Muscle of leg (tissue), 11 donors: Measurements from ENCODE around the gene OR52L1. TPM values are rescaled to one million over a fixed set of nuclear protein-coding genes. Genes with fewer than 3 reads are reported as not detected.

Experiments used
- DNase-seq: peaks from one replicate; pipeline ENCODE4 v3.0.0; 2013
- H3K27ac ChIP-seq: one replicate; pipeline ENCODE4 v1.5.1; 2013; ENCODE audit warnings: mild to moderate bottlenecking, low read length, control low read depth
- H3K27me3 ChIP-seq: one replicate; pipeline ENCODE4 v1.6.1; 2013; ENCODE audit warnings: low read length; ENCODE audit not compliant: control insufficient read depth, insufficient read depth
- H3K36me3 ChIP-seq: one replicate; pipeline ENCODE4 v1.6.1; 2013; ENCODE audit warnings: low read length; ENCODE audit not compliant: control insufficient read depth, insufficient read depth
- H3K4me1 ChIP-seq: one replicate; pipeline ENCODE4 v1.6.1; 2013; ENCODE audit warnings: low read length; ENCODE audit not compliant: control insufficient read depth, insufficient read depth
- H3K4me3 ChIP-seq: one replicate; pipeline ENCODE4 v1.5.1; 2013; ENCODE audit warnings: low read length, control low read depth
- H3K9me3 ChIP-seq: replicated peaks from 2 replicates; pipeline ENCODE4 v1.6.1; 2013; ENCODE audit warnings: low read depth, low read length; ENCODE audit not compliant: control insufficient read depth
- WGBS: methylation state at CpG from one replicate; pipeline ENCODE4 v1.1.5; 2013; ENCODE audit warnings: missing lambda C conversion rate; ENCODE audit not compliant: insufficient coverage; 5-methylcytosine and 5-hydroxymethylcytosine counted together
- polyA plus RNA-seq, 8 donors: library from polyadenylated mRNA; unstranded; fragments of 120-200 nt; gene quantifications; one replicate each; pipeline versions ENCODE4 v1.2.1 to v1.2.3, GENCODE V29; 2013; ENCODE audit warnings: inconsistent platforms in 1 of 8, low replicate concordance in 1 of 8; ENCODE audit not compliant: insufficient read length in 8 of 8, insufficient read depth in 1 of 8
- total RNA-seq: library from RNA; stranded (reverse); fragments of 120-200 nt; gene quantifications from one replicate; pipeline ENCODE4 v1.2.4, GENCODE V29; 2013

Gene OR52L1
- total and polyA plus RNA-seq, 9 donors = not detected

GRCh38 chr11:5955586-5955985, 31.2 kb downstream of the OR52L1 start:
- DNase-seq = no peak
- no peaks in the 10 kb centered on the region for H3K36me3 ChIP-seq
- H3K4me1 ChIP-seq = no peaks in the 10 kb centered on the region
- H3K27me3 ChIP-seq = no peaks in the 10 kb centered on the region
- no peaks in the 10 kb centered on the region for H3K9me3 ChIP-seq
- no peak overlapping the region for H3K27ac ChIP-seq
- WGBS = no CpG with 5 or more reads among the region's 3 CpGs
- H3K4me3 ChIP-seq = no peak overlapping the region

GRCh38 chr11:5941951-5942350, 44.8 kb downstream of the OR52L1 start, which contains the start of gene OR56A3:
Gene OR56A3 (plus strand): TSS chr11:5942251. CDS start chr11:5947347, 5,096 bp downstream.
- Histone ChIP-seq H3K4me1 (no peaks in the 10 kb centered on the region), H3K27ac (no peak within 1 kb of the TSS), H3K4me3 (no peak within 1 kb of the TSS), H3K36me3 (no peaks in the 10 kb centered on the region), H3K9me3 (peaks cover 15% of the 10 kb centered on the region), H3K27me3 (no peaks in the 10 kb centered on the region)
- WGBS = no CpG with 5 or more reads among the region's 3 CpGs
- no peak for DNase-seq

GRCh38 chr11:5940748-5941147, 46.0 kb downstream of the OR52L1 start:
- Histone ChIP-seq H3K27ac (no peak overlapping the region), H3K4me1 (no peaks in the 10 kb centered on the region), H3K9me3 (peaks cover 19% of the 10 kb centered on the region), H3K36me3 (no peaks in the 10 kb centered on the region), H3K4me3 (no peak overlapping the region), H3K27me3 (no peaks in the 10 kb centered on the region)
- no CpG with 5 or more reads among the region's 2 CpGs for WGBS
- no peak for DNase-seq

- DNase-seq = no peak
- no peak overlapping the region for H3K27ac ChIP-seq
- H3K9me3 ChIP-seq = peaks cover 26% of the 10 kb centered on the region
- no peak overlapping the region for H3K4me3 ChIP-seq
- H3K4me1 ChIP-seq = no peaks in the 10 kb centered on the region
- no peaks in the 10 kb centered on the region for H3K36me3 ChIP-seq
- H3K27me3 ChIP-seq = no peaks in the 10 kb centered on the region
- WGBS = 76% methylated on average over 21 of the region's 21 CpGs
Measured at GRCh38 chr11:5938603-5938965, 48.2 kb downstream of the OR52L1 start.

GRCh38 chr11:5937868-5938602, 48.8 kb downstream of the OR52L1 start:
- Histone ChIP-seq H3K4me1 (no peaks in the 10 kb centered on the region), H3K27ac (no peak overlapping the region), H3K27me3 (no peaks in the 10 kb centered on the region), H3K9me3 (peaks cover 30% of the 10 kb centered on the region), H3K36me3 (no peaks in the 10 kb centered on the region), H3K4me3 (no peak overlapping the region)
- 84% methylated on average over 31 of the region's 39 CpGs for WGBS
- DNase-seq = no peak

Other genes starting within 250 kb of the OR52L1 start
- gene OR52N4, start 232.7 kb downstream of the OR52L1 start, total RNA-seq = not detected
- under 1 TPM in 4 of 8 donors, not detected in 4; 0.12 to 0.24 (median 0.18) TPM for gene OR52N4, start 232.7 kb downstream of the OR52L1 start, polyA plus RNA-seq
- not detected for gene OR52N5, start 203.6 kb downstream of the OR52L1 start, total RNA-seq
- gene OR52N5, start 203.6 kb downstream of the OR52L1 start, polyA plus RNA-seq = not detected
- gene OR52N1, start 195.7 kb downstream of the OR52L1 start, total RNA-seq = not detected
- gene OR52N1, start 195.7 kb downstream of the OR52L1 start, polyA plus RNA-seq = not detected
- gene OR52N2, start 178.1 kb downstream of the OR52L1 start, total RNA-seq = not detected
- gene OR52N2, start 178.1 kb downstream of the OR52L1 start, polyA plus RNA-seq = not detected
- not detected for gene OR52E6, start 145.1 kb downstream of the OR52L1 start, total RNA-seq
- not detected for gene OR52E6, start 145.1 kb downstream of the OR52L1 start, polyA plus RNA-seq
- not detected for gene OR52E8, start 129.3 kb downstream of the OR52L1 start, total RNA-seq
- not detected for gene OR52E8, start 129.3 kb downstream of the OR52L1 start, polyA plus RNA-seq
- gene OR52E4, start 106.4 kb downstream of the OR52L1 start, total RNA-seq = not detected
- not detected for gene OR52E4, start 106.4 kb downstream of the OR52L1 start, polyA plus RNA-seq
- gene OR52E5, start 93.8 kb downstream of the OR52L1 start, total RNA-seq = not detected
- gene OR52E5, start 93.8 kb downstream of the OR52L1 start, polyA plus RNA-seq = not detected
- gene OR56A3, start 44.7 kb downstream of the OR52L1 start, total RNA-seq = not detected
- gene OR56A3, start 44.7 kb downstream of the OR52L1 start, polyA plus RNA-seq = not detected
- not detected for gene OR56A5, start 18.5 kb downstream of the OR52L1 start, total RNA-seq
- gene OR56A5, start 18.5 kb downstream of the OR52L1 start, polyA plus RNA-seq = under 1 TPM in 1 of 8 donors, not detected in 7; 0.39 TPM
- under 0.01 TPM for gene OR56A4, start 20.0 kb upstream of the OR52L1 start, total RNA-seq
- gene OR56A4, start 20.0 kb upstream of the OR52L1 start, polyA plus RNA-seq = under 1 TPM in 2 of 8 donors, not detected in 6; 0.06 to 0.07 TPM
- gene OR56A1, start 43.8 kb upstream of the OR52L1 start, total RNA-seq = not detected
- under 1 TPM in 1 of 8 donors, not detected in 7; 0.06 TPM for gene OR56A1, start 43.8 kb upstream of the OR52L1 start, polyA plus RNA-seq
- gene OR56B4, start 120.7 kb upstream of the OR52L1 start, total RNA-seq = not detected
- under 1 TPM in 1 of 8 donors, not detected in 7; 0.15 TPM for gene OR56B4, start 120.7 kb upstream of the OR52L1 start, polyA plus RNA-seq
- gene OR52B2, start 183.3 kb upstream of the OR52L1 start, total RNA-seq = 0.09 TPM
- not detected for gene OR52B2, start 183.3 kb upstream of the OR52L1 start, polyA plus RNA-seq
- gene OR52W1, start 212.2 kb upstream of the OR52L1 start, total RNA-seq = not detected
- under 1 TPM in 1 of 8 donors, not detected in 7; 0.19 TPM for gene OR52W1, start 212.2 kb upstream of the OR52L1 start, polyA plus RNA-seq
- gene C11orf42, start 218.6 kb upstream of the OR52L1 start, total RNA-seq = not detected
- under 1 TPM; 0.14 to 0.68 (median 0.24) TPM for gene C11orf42, start 218.6 kb upstream of the OR52L1 start, polyA plus RNA-seq
- 14.0 TPM for gene FHIP1B, start 247.7 kb upstream of the OR52L1 start, total RNA-seq
- 10 to 100 TPM; 19.0 to 32.1 (median 24.9) TPM for gene FHIP1B, start 247.7 kb upstream of the OR52L1 start, polyA plus RNA-seq